ENCODE data around the gene PIP4K2B. TPM values are rescaled to one million over a fixed set of nuclear protein-coding genes. Genes with fewer than 3 reads are reported as not detected.

Gene PIP4K2B
- total and polyA plus RNA-seq, 9 of the 15 experiments (the other 6 are each of a cell fraction or from before 2014, with no cell fraction given): 3.7 to 29.9 (median 23.0) TPM

DNA sequence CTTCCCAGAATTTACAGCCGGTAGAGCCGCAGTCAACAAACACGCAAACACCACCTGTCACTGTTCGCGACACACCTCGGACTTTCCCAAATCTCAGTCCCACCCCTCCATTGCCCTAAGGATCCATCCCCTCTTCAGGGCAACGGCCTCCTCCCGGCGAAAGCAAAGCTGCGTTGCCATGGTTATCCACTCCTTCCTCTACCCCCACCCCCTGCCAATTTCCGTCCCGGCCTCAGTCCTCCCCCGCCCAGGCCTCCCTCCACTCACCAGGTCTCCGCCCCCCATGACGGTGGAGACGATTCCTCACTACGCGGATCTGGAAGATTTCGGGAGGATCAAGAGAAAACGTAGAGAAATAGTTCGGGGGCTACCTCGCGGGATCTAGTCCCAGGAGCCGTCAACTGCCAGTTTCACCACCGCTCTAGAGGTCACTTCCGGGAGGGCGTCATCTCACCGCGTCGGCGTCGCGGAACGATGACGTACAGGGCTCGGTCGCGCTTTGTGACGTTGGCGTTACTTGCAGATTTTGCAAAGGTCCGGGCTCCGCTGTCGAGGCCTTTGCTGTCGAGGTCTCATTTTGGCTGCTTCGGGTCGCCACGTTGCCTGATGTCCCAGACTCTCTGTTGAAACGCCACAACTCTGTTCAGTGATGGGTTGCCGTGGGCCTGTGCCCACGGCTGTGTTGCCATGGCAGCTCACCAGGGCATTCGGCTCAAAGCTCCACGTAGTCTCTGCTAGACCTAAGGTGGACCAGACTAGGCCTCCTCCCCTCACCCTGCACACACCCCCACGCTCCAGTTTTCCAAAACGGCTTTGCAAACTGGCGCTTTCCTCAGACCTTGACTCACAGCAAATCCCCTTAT lies 25.8 kb upstream of the PIP4K2B start, which contains the start of gene CWC25 (continued):
- TF ChIP-seq ZNF639 (CRISPR knock-in tag; conservative IDR thresholded peaks at IDR 0.05 in 1 of 2, IDR thresholded peaks at IDR 0.05 in 1 of 2) (peak in 1 of 2 experiments; percentile 71; a peak in 1 of 4 replicates), WHSC1 (IDR thresholded peaks at IDR 0.05; ENCODE audit: low read length) (no peak), E2F1 (CRISPR knock-in tag; IDR thresholded peaks at IDR 0.05) (peak; percentile 31), KAT7 (CRISPR knock-in tag; IDR thresholded peaks at IDR 0.05; ENCODE audit: borderline replicate concordance) (peak; percentile 83; the same call in 1 of the 2 replicates), POU5F1 (IDR thresholded peaks at IDR 0.05; ENCODE audit: borderline replicate concordance, low read depth, low read length, partially characterized antibody) (peak; percentile 88), KLF16 (IDR thresholded peaks at IDR 0.05) (no peak), OTX1 (CRISPR knock-in tag; IDR thresholded peaks at IDR 0.05) (peak; percentile 55; the same call in 1 of the 2 replicates), RCOR1 (IDR thresholded peaks at IDR 0.05; ENCODE audit: borderline replicate concordance in 1 of 2, low read depth in 2 of 2, low read length in 2 of 2) (peak in 1 of 2 experiments; percentile 44; a peak in 1 of 4 replicates), FOSL1 (tag; conservative IDR thresholded peaks at IDR 0.05) (peak; percentile 41; the same call in 1 of the 2 replicates), ZBTB34 (CRISPR knock-in tag; IDR thresholded peaks at IDR 0.05) (no peak), ZNF511 (CRISPR knock-in tag; IDR thresholded peaks at IDR 0.05) (no peak), ARID4B (CRISPR knock-in tag; IDR thresholded peaks at IDR 0.05) (peak; percentile 95), ZNF589 (CRISPR knock-in tag; IDR thresholded peaks at IDR 0.05; ENCODE audit: low read depth) (peak; percentile 82; the same call in 1 of the 2 replicates), ZZZ3 (IDR thresholded peaks at IDR 0.05) (peak; percentile 83), NUFIP1 (IDR thresholded peaks at IDR 0.05; ENCODE audit: partially characterized antibody) (no peak), NFIC (IDR thresholded peaks at IDR 0.05) (no peak; the same call in none of the 2 replicates), XRCC4 (IDR thresholded peaks at IDR 0.05; ENCODE audit: extremely low read depth, insufficient read depth, insufficient read length) (no peak)
